Measurements from ENCODE around the gene RBM17. TPM values are rescaled to one million over a fixed set of nuclear protein-coding genes. Genes with fewer than 3 reads are reported as not detected.
A peak's percentile ranks its signal among the peaks of the same experiment; 100 is the strongest.

The RBM17 gene
- total and polyA plus RNA-seq, 10 of the 15 experiments (the other 5 are each of a cell fraction or from before 2014, with no cell fraction given): 28.4 to 181 (median 83.9) TPM

GRCh38 chr10:6052247-6053221 is 36.3 kb upstream of the RBM17 start (continued):
- TF ChIP-seq, protein P1, sequence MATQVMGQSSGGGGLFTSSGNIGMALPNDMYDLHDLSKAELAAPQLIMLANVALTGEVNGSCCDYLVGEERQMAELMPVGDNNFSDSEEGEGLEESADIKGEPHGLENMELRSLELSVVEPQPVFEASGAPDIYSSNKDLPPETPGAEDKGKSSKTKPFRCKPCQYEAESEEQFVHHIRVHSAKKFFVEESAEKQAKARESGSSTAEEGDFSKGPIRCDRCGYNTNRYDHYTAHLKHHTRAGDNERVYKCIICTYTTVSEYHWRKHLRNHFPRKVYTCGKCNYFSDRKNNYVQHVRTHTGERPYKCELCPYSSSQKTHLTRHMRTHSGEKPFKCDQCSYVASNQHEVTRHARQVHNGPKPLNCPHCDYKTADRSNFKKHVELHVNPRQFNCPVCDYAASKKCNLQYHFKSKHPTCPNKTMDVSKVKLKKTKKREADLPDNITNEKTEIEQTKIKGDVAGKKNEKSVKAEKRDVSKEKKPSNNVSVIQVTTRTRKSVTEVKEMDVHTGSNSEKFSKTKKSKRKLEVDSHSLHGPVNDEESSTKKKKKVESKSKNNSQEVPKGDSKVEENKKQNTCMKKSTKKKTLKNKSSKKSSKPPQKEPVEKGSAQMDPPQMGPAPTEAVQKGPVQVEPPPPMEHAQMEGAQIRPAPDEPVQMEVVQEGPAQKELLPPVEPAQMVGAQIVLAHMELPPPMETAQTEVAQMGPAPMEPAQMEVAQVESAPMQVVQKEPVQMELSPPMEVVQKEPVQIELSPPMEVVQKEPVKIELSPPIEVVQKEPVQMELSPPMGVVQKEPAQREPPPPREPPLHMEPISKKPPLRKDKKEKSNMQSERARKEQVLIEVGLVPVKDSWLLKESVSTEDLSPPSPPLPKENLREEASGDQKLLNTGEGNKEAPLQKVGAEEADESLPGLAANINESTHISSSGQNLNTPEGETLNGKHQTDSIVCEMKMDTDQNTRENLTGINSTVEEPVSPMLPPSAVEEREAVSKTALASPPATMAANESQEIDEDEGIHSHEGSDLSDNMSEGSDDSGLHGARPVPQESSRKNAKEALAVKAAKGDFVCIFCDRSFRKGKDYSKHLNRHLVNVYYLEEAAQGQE (IDR thresholded peaks at IDR 0.05; ENCODE audit: low read depth, low read length): no peak
- peak; percentile 91 to 95; a peak in 3 of 4 replicates for TF ChIP-seq EP300 (IDR thresholded peaks at IDR 0.05; ENCODE audit: borderline replicate concordance in 1 of 2, control insufficient read depth in 1 of 2, low read depth in 2 of 2, low read length in 2 of 2)
- peak; percentile 54; the same call in 1 of the 2 replicates for TF ChIP-seq TCF7 (IDR thresholded peaks at IDR 0.05; ENCODE audit: borderline replicate concordance)
- TF ChIP-seq, protein P2, sequence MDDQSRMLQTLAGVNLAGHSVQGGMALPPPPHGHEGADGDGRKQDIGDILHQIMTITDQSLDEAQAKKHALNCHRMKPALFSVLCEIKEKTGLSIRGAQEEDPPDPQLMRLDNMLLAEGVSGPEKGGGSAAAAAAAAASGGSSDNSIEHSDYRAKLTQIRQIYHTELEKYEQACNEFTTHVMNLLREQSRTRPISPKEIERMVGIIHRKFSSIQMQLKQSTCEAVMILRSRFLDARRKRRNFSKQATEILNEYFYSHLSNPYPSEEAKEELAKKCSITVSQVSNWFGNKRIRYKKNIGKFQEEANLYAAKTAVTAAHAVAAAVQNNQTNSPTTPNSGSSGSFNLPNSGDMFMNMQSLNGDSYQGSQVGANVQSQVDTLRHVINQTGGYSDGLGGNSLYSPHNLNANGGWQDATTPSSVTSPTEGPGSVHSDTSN (IDR thresholded peaks at IDR 0.05; ENCODE audit: insufficient replicate concordance, low read depth, low read length): no peak
- no peak for TF ChIP-seq RBBP5 (conservative IDR thresholded peaks at IDR 0.05)
- peak; percentile 96 for TF ChIP-seq TBL1XR1 (IDR thresholded peaks at IDR 0.05; ENCODE audit: low read depth, low read length)
- TF ChIP-seq NKRF (conservative IDR thresholded peaks at IDR 0.05): no peak; the same call in 1 of the 2 replicates
- TF ChIP-seq, protein P3, sequence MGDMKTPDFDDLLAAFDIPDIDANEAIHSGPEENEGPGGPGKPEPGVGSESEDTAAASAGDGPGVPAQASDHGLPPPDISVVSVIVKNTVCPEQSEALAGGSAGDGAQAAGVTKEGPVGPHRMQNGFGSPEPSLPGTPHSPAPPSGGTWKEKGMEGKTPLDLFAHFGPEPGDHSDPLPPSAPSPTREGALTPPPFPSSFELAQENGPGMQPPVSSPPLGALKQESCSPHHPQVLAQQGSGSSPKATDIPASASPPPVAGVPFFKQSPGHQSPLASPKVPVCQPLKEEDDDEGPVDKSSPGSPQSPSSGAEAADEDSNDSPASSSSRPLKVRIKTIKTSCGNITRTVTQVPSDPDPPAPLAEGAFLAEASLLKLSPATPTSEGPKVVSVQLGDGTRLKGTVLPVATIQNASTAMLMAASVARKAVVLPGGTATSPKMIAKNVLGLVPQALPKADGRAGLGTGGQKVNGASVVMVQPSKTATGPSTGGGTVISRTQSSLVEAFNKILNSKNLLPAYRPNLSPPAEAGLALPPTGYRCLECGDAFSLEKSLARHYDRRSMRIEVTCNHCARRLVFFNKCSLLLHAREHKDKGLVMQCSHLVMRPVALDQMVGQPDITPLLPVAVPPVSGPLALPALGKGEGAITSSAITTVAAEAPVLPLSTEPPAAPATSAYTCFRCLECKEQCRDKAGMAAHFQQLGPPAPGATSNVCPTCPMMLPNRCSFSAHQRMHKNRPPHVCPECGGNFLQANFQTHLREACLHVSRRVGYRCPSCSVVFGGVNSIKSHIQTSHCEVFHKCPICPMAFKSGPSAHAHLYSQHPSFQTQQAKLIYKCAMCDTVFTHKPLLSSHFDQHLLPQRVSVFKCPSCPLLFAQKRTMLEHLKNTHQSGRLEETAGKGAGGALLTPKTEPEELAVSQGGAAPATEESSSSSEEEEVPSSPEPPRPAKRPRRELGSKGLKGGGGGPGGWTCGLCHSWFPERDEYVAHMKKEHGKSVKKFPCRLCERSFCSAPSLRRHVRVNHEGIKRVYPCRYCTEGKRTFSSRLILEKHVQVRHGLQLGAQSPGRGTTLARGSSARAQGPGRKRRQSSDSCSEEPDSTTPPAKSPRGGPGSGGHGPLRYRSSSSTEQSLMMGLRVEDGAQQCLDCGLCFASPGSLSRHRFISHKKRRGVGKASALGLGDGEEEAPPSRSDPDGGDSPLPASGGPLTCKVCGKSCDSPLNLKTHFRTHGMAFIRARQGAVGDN (IDR thresholded peaks at IDR 0.05): no peak
- no peak for TF ChIP-seq BCLAF1 (IDR thresholded peaks at IDR 0.05)
- peak; percentile 89 for TF ChIP-seq FOXM1 (IDR thresholded peaks at IDR 0.05; ENCODE audit: low read depth, low read length)
- no peak for TF ChIP-seq KLF5 (IDR thresholded peaks at IDR 0.05; ENCODE audit: partially characterized antibody)
- no peak for TF ChIP-seq NRF1 (conservative IDR thresholded peaks at IDR 0.05; ENCODE audit: low read depth, low read length)
